Activated gamma-delta T cell treated with anti-CD3 and anti-CD28 coated beads, Interleukin-2, amount 50 U/mL, for 16 hours (primary cell): ENCODE measurements around the gene ZNF148.

Experiments used
- DNase-seq: peaks from one replicate; pipeline ENCODE4 v3.0.0-alpha.2; 2020; ENCODE audit warnings: low read depth

The ZNF148 gene

GRCh38 chr3:125219261-125219701 is 155.8 kb downstream of the ZNF148 start:
- no peak for DNase-seq

GRCh38 chr3:125214738-125215137 is 160.4 kb downstream of the ZNF148 start:
- no peak for DNase-seq

GRCh38 chr3:125213946-125214542 is 161.1 kb downstream of the ZNF148 start:
- DNase-seq, result no peak

DNA sequence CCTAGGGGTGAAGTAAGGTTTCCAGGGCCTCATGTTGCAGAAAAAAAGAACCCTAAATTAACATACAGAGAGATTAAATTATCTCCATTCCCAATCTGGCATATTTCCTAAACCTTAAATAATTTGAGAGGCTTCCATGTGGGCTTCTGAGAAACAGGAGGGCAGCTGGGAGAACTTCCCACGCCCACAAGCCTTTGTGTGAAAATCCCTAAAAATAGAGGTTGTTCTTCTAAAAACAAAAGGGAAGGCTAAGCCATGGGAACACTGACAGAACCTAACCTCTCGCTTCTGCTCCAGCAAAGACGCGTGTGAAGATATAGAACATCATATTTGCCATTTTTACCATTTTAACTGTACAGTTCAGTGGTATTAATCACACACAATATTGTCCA is 161.8 kb downstream of the ZNF148 start:
- no peak for DNase-seq

- no peak for DNase-seq
Observed at GRCh38 chr3:125212509-125213363, 162.4 kb downstream of the ZNF148 start, which contains the start of gene SLC12A8. Gene SLC12A8, minus strand, starts transcription at chr3:125212748. Its CDS starts 1,399 bp downstream, at chr3:125211349.

- no peak for DNase-seq
Observed at GRCh38 chr3:125212091-125212508, 163.0 kb downstream of the ZNF148 start.

- DNase-seq, result no peak
Observed at GRCh38 chr3:125211523-125212090, 163.5 kb downstream of the ZNF148 start.

GRCh38 chr3:125207949-125208568 is 167.1 kb downstream of the ZNF148 start:
- no peak for DNase-seq

- DNase-seq, result no peak
Observed at GRCh38 chr3:125207507-125207906, 167.6 kb downstream of the ZNF148 start.

DNA sequence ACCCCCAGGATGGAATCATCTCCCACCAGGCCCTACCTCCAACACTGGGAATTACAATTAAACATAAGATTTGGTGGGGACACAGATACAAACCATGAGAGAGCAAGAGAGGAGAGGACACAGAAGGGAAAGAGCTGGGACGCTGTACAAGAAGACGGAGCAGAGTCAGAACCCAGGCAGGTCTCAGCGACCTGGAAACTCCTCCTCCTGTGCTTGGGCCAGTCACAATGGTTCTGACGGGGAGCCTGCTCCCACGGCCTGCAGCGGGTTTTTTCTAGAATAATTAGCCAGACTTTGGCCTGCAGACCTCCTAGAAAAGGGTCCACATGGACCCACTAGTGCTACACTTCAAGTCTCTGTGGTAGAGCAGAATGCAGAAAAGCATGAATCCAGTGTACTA is 168.2 kb downstream of the ZNF148 start:
- no peak for DNase-seq

DNA sequence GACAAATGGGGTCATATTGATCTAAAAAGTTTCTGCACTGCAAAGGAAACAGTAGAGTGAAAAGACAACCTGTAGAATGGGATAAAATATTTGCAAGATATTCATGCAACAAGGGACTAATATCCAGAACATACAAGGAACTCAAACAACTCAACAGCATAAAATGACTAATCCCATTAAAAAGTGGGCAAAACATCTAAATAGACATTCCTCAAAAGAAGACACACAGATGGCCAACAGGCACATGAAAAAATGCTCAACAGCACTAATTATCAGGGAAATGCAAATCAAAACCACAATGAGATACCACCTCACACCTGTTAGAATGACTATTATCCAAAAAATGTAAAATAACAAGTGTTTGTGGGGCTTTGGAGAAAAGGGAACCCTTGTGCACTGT is 171.4 kb downstream of the ZNF148 start:
- no peak for DNase-seq

GRCh38 chr3:125202197-125202596 is 172.9 kb downstream of the ZNF148 start:
- no peak for DNase-seq

DNA sequence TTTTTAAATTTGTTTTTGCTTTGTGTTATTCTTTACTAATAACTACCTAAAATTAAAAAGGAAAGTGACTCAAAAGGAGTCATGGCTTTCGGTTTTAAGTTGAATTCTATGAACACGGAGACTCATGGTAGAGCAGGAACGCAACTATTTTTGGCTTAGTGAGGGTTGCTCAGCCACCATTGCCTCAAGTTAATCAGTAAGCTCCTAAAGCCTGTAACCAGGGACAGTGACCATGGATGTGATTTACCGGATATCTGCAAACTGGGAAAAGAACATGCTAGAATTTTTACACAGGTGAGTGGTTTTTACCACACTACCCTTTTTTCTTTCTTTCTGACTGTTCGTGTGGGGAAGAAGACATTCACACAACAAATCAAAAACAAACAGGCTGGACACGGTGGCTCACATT is 174.4 kb downstream of the ZNF148 start:
- no peak for DNase-seq

DNA sequence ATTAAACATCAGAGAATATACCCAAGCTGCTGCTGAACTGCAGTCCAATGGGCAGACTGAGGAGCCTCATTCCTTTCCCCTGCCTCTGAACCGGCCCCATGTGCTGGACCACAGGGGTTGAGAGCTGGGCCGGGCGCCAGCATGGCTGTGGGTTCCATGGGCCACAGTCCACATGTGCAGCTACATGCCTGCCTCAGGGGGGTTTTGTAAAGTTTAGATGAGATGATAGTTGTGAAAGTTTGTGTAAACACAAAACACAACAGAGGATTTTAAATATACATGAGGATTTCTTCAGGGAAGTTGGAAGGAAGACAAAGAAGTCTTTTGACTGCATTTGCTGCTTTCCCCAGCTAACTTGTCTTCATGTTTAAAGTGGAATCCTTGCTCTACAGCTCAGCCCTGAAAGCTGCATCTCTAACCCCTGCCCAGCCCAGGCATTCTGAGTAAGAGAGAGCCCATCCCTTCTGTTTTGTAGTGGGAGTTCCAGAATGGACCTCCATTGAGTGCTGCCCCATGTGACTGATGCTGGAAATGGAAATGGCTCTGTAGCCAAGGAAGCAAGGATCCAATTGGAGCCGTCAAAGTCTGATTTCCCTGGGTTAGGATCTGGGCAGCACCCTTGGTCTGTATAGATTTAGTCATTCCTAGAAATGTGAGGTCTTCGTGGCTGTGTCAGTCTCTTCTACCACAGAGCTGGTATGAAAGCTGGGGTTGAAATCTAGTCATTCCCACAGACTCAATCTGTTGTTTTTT is 180.1 kb downstream of the ZNF148 start:
- no peak for DNase-seq

DNA sequence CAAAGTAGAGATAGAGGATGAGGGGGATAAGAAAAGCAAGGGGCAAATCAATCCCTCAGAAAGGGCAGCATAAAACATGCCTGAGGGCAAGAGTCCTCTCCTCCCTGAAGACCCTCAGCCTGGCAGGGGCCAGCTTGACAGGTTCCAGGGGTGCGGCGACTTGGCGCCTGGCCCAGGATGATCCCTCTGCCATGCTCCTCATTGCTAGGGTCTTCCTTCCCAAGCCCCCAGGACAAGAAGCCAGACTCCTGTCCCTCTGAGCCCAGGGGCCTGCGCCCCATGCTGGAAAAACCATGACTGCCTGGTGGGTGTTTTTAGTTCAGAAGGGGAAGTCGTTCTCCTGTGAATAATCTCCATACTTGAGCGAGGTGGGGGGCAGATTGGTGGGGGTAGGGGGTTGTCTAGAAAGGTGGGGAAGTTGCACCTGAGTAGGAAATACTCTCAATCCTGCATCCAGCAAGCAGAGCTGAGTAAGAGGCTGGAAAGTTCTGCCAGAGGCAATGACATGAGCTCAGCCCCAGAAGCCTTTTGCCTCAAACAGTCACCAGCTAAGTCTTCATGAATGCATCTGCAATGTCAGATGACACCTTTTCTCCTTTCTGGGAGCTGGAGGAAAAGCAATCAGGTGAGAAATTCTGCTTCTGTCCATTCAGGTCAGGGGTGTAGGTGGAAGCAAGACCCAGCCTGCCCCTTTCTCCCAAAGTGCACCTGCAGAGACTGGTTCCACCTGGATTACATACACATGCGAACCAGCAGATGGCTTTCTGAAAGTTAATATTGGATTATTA is 180.9 kb downstream of the ZNF148 start:
- no peak for DNase-seq

GRCh38 chr3:125192190-125193035 is 182.7 kb downstream of the ZNF148 start:
- DNase-seq, result no peak

DNA sequence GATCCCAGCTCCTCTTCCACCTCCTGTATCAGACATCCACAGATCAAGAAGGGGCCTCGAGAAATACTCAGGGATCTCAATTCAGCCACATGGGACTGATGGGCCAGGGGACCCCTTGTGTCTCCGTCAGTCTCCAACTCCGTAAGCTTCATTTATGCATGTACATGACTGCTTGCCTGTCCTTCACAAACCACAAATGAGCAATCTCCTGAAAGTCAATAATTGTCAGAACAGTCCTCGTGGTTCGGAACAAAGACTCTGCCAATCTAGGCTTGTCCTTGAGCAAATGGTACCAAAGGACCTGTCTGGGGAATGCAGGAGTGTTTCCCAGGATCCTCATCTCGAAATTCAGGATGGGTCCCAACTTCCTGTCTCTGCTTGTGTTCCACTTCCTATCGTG is 183.4 kb downstream of the ZNF148 start:
- no peak for DNase-seq

- DNase-seq, result no peak
Observed at GRCh38 chr3:125191256-125191655, 183.9 kb downstream of the ZNF148 start.

DNA sequence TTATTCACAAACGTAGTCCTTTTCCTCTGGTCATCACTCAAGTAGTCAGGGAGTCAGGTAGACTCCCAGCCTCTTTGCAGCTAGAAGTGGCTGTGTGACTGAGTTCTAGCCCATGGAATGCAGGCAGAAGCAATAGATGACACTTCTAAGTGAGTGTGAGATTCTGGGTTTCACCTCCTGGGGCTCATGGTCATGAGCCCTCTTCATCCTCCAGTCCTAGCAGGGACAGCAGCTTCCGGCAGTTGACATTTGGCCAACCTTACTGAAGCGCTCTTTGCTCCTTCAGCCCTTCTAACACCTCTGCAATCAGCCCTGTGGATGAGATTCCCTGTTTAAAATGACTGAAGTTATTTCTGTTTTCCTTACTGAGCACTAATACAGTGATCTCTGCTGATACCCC is 184.3 kb downstream of the ZNF148 start:
- DNase-seq, result no peak
